Trophoblast cell (in vitro differentiated cells and primary cell): Measurements from ENCODE around the gene COA3.

Experiments
- DNase-seq, 2 donors: peaks; one replicate each; pipeline ENCODE4 v3.0.0-alpha.2; 2016
- H2AFZ ChIP-seq: 2 replicates; pipeline ENCODE4 v1.6.1; 2013; ENCODE audit warnings: low read length, moderate library complexity, mild to moderate bottlenecking; ENCODE audit not compliant: insufficient read depth, poor library complexity
- H2AK5ac ChIP-seq: 2 replicates; pipeline ENCODE4 v1.6.1; 2013; ENCODE audit warnings: mild to moderate bottlenecking, low read length
- H2BK120ac ChIP-seq: 2 replicates; pipeline ENCODE4 v1.6.1; 2013; ENCODE audit warnings: low read length, mild to moderate bottlenecking, moderate library complexity; ENCODE audit not compliant: insufficient read depth, poor library complexity
- H2BK12ac ChIP-seq: 2 replicates; pipeline ENCODE4 v1.6.1; 2013; ENCODE audit warnings: mild to moderate bottlenecking, low read length, moderate library complexity
- H2BK5ac ChIP-seq: 2 replicates; pipeline ENCODE4 v1.6.1; 2013; ENCODE audit warnings: low read length, low read depth, moderate library complexity, mild to moderate bottlenecking; ENCODE audit not compliant: poor library complexity
- H3K14ac ChIP-seq: 2 replicates; pipeline ENCODE4 v1.6.1; 2013; ENCODE audit warnings: mild to moderate bottlenecking, low read length
- H3K18ac ChIP-seq: 2 replicates; pipeline ENCODE4 v1.6.1; 2013; ENCODE audit warnings: mild to moderate bottlenecking, low read length
- H3K23ac ChIP-seq: 2 replicates; pipeline ENCODE4 v1.6.1; 2013; ENCODE audit warnings: low read length
- H3K27ac ChIP-seq: 2 replicates; pipeline ENCODE4 v1.5.1; 2013; ENCODE audit warnings: low read depth, mild to moderate bottlenecking, inconsistent platforms, low read length, moderate library complexity
- H3K27me3 ChIP-seq: 2 replicates; pipeline ENCODE4 v1.6.1; 2013; ENCODE audit warnings: inconsistent platforms, mild to moderate bottlenecking, low read length, moderate library complexity; ENCODE audit not compliant: insufficient read depth
- H3K36me3 ChIP-seq, 2 experiments: 1 replicate in 1 of 2; 2 replicates in 1 of 2; pipeline ENCODE4 v1.6.1; 2013; ENCODE audit warnings: low read length in 2 of 2, mild to moderate bottlenecking in 2 of 2, moderate library complexity in 1 of 2; ENCODE audit not compliant: insufficient read depth in 2 of 2, control insufficient read depth in 1 of 2
- H3K4ac ChIP-seq: 2 replicates; pipeline ENCODE4 v1.6.1; 2013; ENCODE audit warnings: low read depth, mild to moderate bottlenecking, low read length, moderate library complexity
- H3K4me1 ChIP-seq, 2 experiments: 1 replicate in 1 of 2; 2 replicates in 1 of 2; pipeline ENCODE4 v1.6.1; 2013; ENCODE audit warnings: low read length in 2 of 2, mild to moderate bottlenecking in 2 of 2, moderate library complexity in 1 of 2; ENCODE audit not compliant: insufficient read depth in 2 of 2, control insufficient read depth in 1 of 2
- H3K4me2 ChIP-seq: 2 replicates; pipeline ENCODE4 v1.6.1; 2013; ENCODE audit warnings: inconsistent platforms, mild to moderate bottlenecking, low read length, moderate library complexity
- H3K4me3 ChIP-seq: 2 replicates; pipeline ENCODE4 v1.5.1; 2013; ENCODE audit warnings: mild to moderate bottlenecking, low read depth, low read length, inconsistent platforms
- H3K79me1 ChIP-seq: one replicate; pipeline ENCODE4 v1.6.1; 2013; ENCODE audit warnings: low read length
- H3K79me2 ChIP-seq: 2 replicates; pipeline ENCODE4 v1.6.1; 2013; ENCODE audit warnings: low read length, mild to moderate bottlenecking; ENCODE audit not compliant: control insufficient read depth, insufficient read depth, poor library complexity
- H3K9ac ChIP-seq: 2 replicates; pipeline ENCODE4 v1.6.1; 2013; ENCODE audit warnings: mild to moderate bottlenecking, low read length
- H3K9me3 ChIP-seq: 2 replicates; pipeline ENCODE4 v1.6.1; 2013; ENCODE audit warnings: low read depth, mild to moderate bottlenecking, control low read depth, inconsistent platforms, low read length; ENCODE audit not compliant: insufficient read depth
- H4K12ac ChIP-seq: 2 replicates; pipeline ENCODE4 v1.6.1; 2013; ENCODE audit warnings: low read depth, mild to moderate bottlenecking, low read length, moderate library complexity
- H4K8ac ChIP-seq: 2 replicates; pipeline ENCODE4 v1.6.1; 2013; ENCODE audit warnings: low read depth, mild to moderate bottlenecking, low read length, moderate library complexity
- H4K91ac ChIP-seq: one replicate; pipeline ENCODE4 v1.6.1; 2013; ENCODE audit warnings: low read depth, mild to moderate bottlenecking, low read length, moderate library complexity
- WGBS: extraction: QIAGEN DNeasy Blood & Tissue Kit; methylation state at CpG from one replicate; pipeline ENCODE4 v1.1.7; 2013; ENCODE audit warnings: missing lambda C conversion rate; ENCODE audit not compliant: insufficient read length, insufficient coverage; ENCODE audit errors: extremely low coverage; 5-methylcytosine and 5-hydroxymethylcytosine counted together

Gene COA3

GRCh38 chr17:42795061-42795460 is 3.4 kb downstream of the COA3 start:
- peaks cover 9 to 10% of the 10 kb centered on the region in 2 experiments for H3K36me3 ChIP-seq
- no CpG with 5 or more reads among the region's 4 CpGs for WGBS
- H4K12ac ChIP-seq = no peak overlapping the region
- H3K9ac ChIP-seq = no peak overlapping the region
- H3K27me3 ChIP-seq = no peaks in the 10 kb centered on the region
- no peak overlapping the region for H3K27ac ChIP-seq
- H2BK120ac ChIP-seq = no peak overlapping the region
- H3K79me2 ChIP-seq = peaks cover 3% of the 10 kb centered on the region
- no peak overlapping the region for H4K8ac ChIP-seq
- H3K79me1 ChIP-seq = peaks cover 2% of the 10 kb centered on the region
- no peak overlapping the region for H3K14ac ChIP-seq
- no peak overlapping the region for H3K4ac ChIP-seq
- H2BK5ac ChIP-seq = no peak overlapping the region
- H3K18ac ChIP-seq = no peak overlapping the region
- H4K91ac ChIP-seq = no peak overlapping the region
- H3K4me1 ChIP-seq = peaks cover 4 to 9% of the 10 kb centered on the region in 2 experiments
- H3K4me3 ChIP-seq = no peak overlapping the region
- H2AFZ ChIP-seq = no peak overlapping the region
- no peak for DNase-seq
- H3K9me3 ChIP-seq = no peaks in the 10 kb centered on the region
- H2BK12ac ChIP-seq = no peak overlapping the region
- no peak overlapping the region for H3K4me2 ChIP-seq
- H3K23ac ChIP-seq = no peak overlapping the region
- H2AK5ac ChIP-seq = no peak overlapping the region

- Histone ChIP-seq H3K4me2 (no peak overlapping the region), H3K36me3 (peaks cover 9 to 10% of the 10 kb centered on the region in 2 experiments), H3K27me3 (no peaks in the 10 kb centered on the region), H3K14ac (no peak overlapping the region), H2AK5ac (no peak overlapping the region), H2BK120ac (no peak overlapping the region), H4K91ac (no peak overlapping the region), H3K23ac (no peak overlapping the region), H3K79me2 (no peaks in the 10 kb centered on the region), H3K9ac (no peak overlapping the region), H3K18ac (no peak overlapping the region), H4K8ac (no peak overlapping the region), H3K4ac (no peak overlapping the region), H2BK5ac (no peak overlapping the region), H2BK12ac (no peak overlapping the region), H3K4me1 (peaks cover 0 to 1% of the 10 kb centered on the region in 2 experiments), H3K4me3 (no peak overlapping the region), H3K9me3 (no peaks in the 10 kb centered on the region), H2AFZ (no peak overlapping the region), H3K79me1 (no peaks in the 10 kb centered on the region), H4K12ac (no peak overlapping the region), H3K27ac (no peak overlapping the region)
- DNase-seq = no peak
- WGBS = no CpG with 5 or more reads among the region's 5 CpGs
Observed at GRCh38 chr17:42792545-42792944, 6.0 kb downstream of the COA3 start.

- no peak overlapping the region for H3K4me3 ChIP-seq
- H2BK120ac ChIP-seq = no peak overlapping the region
- H3K9ac ChIP-seq = no peak overlapping the region
- no peak overlapping the region for H2BK12ac ChIP-seq
- DNase-seq = no peak
- no peak overlapping the region for H4K8ac ChIP-seq
- H2BK5ac ChIP-seq = no peak overlapping the region
- no peaks in the 10 kb centered on the region for H3K27me3 ChIP-seq
- H4K91ac ChIP-seq = no peak overlapping the region
- H3K36me3 ChIP-seq = peaks cover 9 to 10% of the 10 kb centered on the region in 2 experiments
- no CpG with 5 or more reads among the region's 2 CpGs for WGBS
- H3K79me2 ChIP-seq = no peaks in the 10 kb centered on the region
- H3K23ac ChIP-seq = no peak overlapping the region
- H4K12ac ChIP-seq = no peak overlapping the region
- H3K4ac ChIP-seq = no peak overlapping the region
- no peak overlapping the region for H3K14ac ChIP-seq
- no peaks in the 10 kb centered on the region for H3K79me1 ChIP-seq
- no peak overlapping the region for H3K27ac ChIP-seq
- no peak overlapping the region for H2AK5ac ChIP-seq
- H2AFZ ChIP-seq = no peak overlapping the region
- H3K9me3 ChIP-seq = no peaks in the 10 kb centered on the region
- H3K4me1 ChIP-seq = no peaks in the 10 kb centered on the region
- no peak overlapping the region for H3K18ac ChIP-seq
- no peak overlapping the region for H3K4me2 ChIP-seq
Observed at GRCh38 chr17:42791948-42792347, 6.6 kb downstream of the COA3 start.

GRCh38 chr17:42787266-42787665 is 11.2 kb downstream of the COA3 start:
- WGBS = no CpG with 5 or more reads among the region's 11 CpGs

More at GRCh38 chr17:42787266-42787665, 11.2 kb downstream of the COA3 start:
- no peak overlapping the region for H3K9ac ChIP-seq
- no peak for DNase-seq
- no peak overlapping the region for H3K4me2 ChIP-seq
- H3K23ac ChIP-seq = no peak overlapping the region
- H4K12ac ChIP-seq = no peak overlapping the region
- no peak overlapping the region for H2BK5ac ChIP-seq
- H3K79me2 ChIP-seq = no peaks in the 10 kb centered on the region
- H3K9me3 ChIP-seq = no peaks in the 10 kb centered on the region
- peaks cover 15 to 16% of the 10 kb centered on the region in 2 experiments for H3K4me1 ChIP-seq
- H3K14ac ChIP-seq = no peak overlapping the region
- H3K27ac ChIP-seq = no peak overlapping the region
- H2BK120ac ChIP-seq = no peak overlapping the region
- no peak overlapping the region for H4K91ac ChIP-seq
- no peak overlapping the region for H3K18ac ChIP-seq
- peaks cover 4% of the 10 kb centered on the region for H3K79me1 ChIP-seq
- no peak overlapping the region for H4K8ac ChIP-seq
- no peak overlapping the region for H2BK12ac ChIP-seq
- H2AFZ ChIP-seq = no peak overlapping the region
- H3K27me3 ChIP-seq = no peaks in the 10 kb centered on the region
- H2AK5ac ChIP-seq = no peak overlapping the region
- no peak overlapping the region for H3K4me3 ChIP-seq
- no peak overlapping the region for H3K4ac ChIP-seq
- H3K36me3 ChIP-seq = no peaks in the 10 kb centered on the region
